SK-N-SH treated with all-trans-retinoic acid at 6 μM for 48 hours (cell line): ENCODE data around the gene NBAS.

Source experiments
- ATAC-seq: fragments of 200-7000 bp; cut with Tn5 transposase; 3 replicates; pipeline ENCODE4 v1.9.1; 2020; ENCODE audit warnings: mild to moderate bottlenecking, moderate library complexity
- ARNTL ChIP-seq: fragments of 450-650 bp; formaldehyde crosslinking; IDR thresholded peaks from 2 replicates; pipeline ENCODE4 v1.5.0; 2020; ENCODE audit warnings: low read depth, mild to moderate bottlenecking, moderate library complexity, borderline replicate concordance
- CSDC2 ChIP-seq: fragments of 250-450 bp; sonication (Bioruptor Pico); IDR thresholded peaks from 2 replicates; pipeline ENCODE4 v1.5.0; 2020; ENCODE audit warnings: mild to moderate bottlenecking, moderate library complexity
- ESRRG ChIP-seq: fragments of 250-450 bp; sonication (Bioruptor Pico); IDR thresholded peaks from 2 replicates; pipeline ENCODE4 v1.6.1; 2021; ENCODE audit warnings: mild to moderate bottlenecking
- GLIS3 ChIP-seq: fragments of 250-450 bp; sonication (Bioruptor Pico); IDR thresholded peaks from 2 replicates; pipeline ENCODE4 v1.5.0; 2020; ENCODE audit warnings: mild to moderate bottlenecking, moderate library complexity
- ISL1 ChIP-seq: fragments of 250-450 bp; sonication (Bioruptor Pico); IDR thresholded peaks from 2 replicates; pipeline ENCODE4 v2.1.2; 2022; ENCODE audit warnings: mild to moderate bottlenecking, moderate library complexity
- OSR1 ChIP-seq: fragments of 250-450 bp; sonication (Bioruptor Pico); IDR thresholded peaks from 2 replicates; pipeline ENCODE4 v1.8.0; 2022; ENCODE audit warnings: moderate library complexity, mild to moderate bottlenecking, inconsistent platforms
- PPARA ChIP-seq: fragments of 250-450 bp; sonication (Bioruptor Pico); IDR thresholded peaks from 2 replicates; pipeline ENCODE4 v1.5.0; 2020; ENCODE audit warnings: mild to moderate bottlenecking, borderline replicate concordance
- RARB ChIP-seq: fragments of 250-450 bp; sonication (Bioruptor Pico); IDR thresholded peaks from 2 replicates; pipeline ENCODE4 v1.8.0; 2021; ENCODE audit warnings: mild to moderate bottlenecking, moderate library complexity
- SNAI2 ChIP-seq: fragments of 250-450 bp; sonication (Bioruptor Pico); IDR thresholded peaks from 2 replicates; pipeline ENCODE4 v1.5.0; 2020; ENCODE audit warnings: mild to moderate bottlenecking, moderate library complexity
- TCF4 ChIP-seq: fragments of 250-450 bp; sonication (Bioruptor Pico); IDR thresholded peaks from 2 replicates; pipeline ENCODE4 v1.8.0; 2021; ENCODE audit warnings: mild to moderate bottlenecking, moderate library complexity, borderline replicate concordance
- ZC3H10 ChIP-seq: fragments of 250-450 bp; sonication (Bioruptor Pico); IDR thresholded peaks from 2 replicates; pipeline ENCODE4 v1.5.1; 2021; ENCODE audit warnings: mild to moderate bottlenecking, moderate library complexity
- ZFP30 ChIP-seq: fragments of 450-650 bp; formaldehyde crosslinking; IDR thresholded peaks from 2 replicates; pipeline ENCODE4 v1.5.0; 2022; ENCODE audit warnings: mild to moderate bottlenecking, moderate library complexity
- ZNF70 ChIP-seq: fragments of 450-650 bp; formaldehyde crosslinking; IDR thresholded peaks from 2 replicates; pipeline ENCODE4 v1.5.0; 2020; ENCODE audit warnings: mild to moderate bottlenecking, moderate library complexity
- ZNF8 ChIP-seq: fragments of 450-650 bp; formaldehyde crosslinking; IDR thresholded peaks from 2 replicates; pipeline ENCODE4 v1.5.0; 2020; ENCODE audit warnings: mild to moderate bottlenecking, moderate library complexity
- TF ChIP-seq, protein P1 (sequence below): fragments of 250-450 bp; sonication (Bioruptor Pico); IDR thresholded peaks from 2 replicates; pipeline ENCODE4 v1.5.0; 2020; ENCODE audit warnings: mild to moderate bottlenecking, moderate library complexity
- TF ChIP-seq, protein P2 (sequence below): fragments of 250-450 bp; sonication (Bioruptor Pico); IDR thresholded peaks from 2 replicates; pipeline ENCODE4 v1.5.1; 2021; ENCODE audit warnings: mild to moderate bottlenecking, moderate library complexity
- TF ChIP-seq, protein P3 (sequence below): fragments of 250-450 bp; sonication (Bioruptor Pico); IDR thresholded peaks from 2 replicates; pipeline ENCODE4 v1.5.1; 2020; ENCODE audit warnings: low read depth, mild to moderate bottlenecking, moderate library complexity
- TF ChIP-seq, protein P4 (sequence below): fragments of 250-450 bp; sonication (Bioruptor Pico); IDR thresholded peaks from 2 replicates; pipeline ENCODE4 v1.8.0; 2020; ENCODE audit warnings: mild to moderate bottlenecking, moderate library complexity, borderline replicate concordance

The NBAS gene

DNA sequence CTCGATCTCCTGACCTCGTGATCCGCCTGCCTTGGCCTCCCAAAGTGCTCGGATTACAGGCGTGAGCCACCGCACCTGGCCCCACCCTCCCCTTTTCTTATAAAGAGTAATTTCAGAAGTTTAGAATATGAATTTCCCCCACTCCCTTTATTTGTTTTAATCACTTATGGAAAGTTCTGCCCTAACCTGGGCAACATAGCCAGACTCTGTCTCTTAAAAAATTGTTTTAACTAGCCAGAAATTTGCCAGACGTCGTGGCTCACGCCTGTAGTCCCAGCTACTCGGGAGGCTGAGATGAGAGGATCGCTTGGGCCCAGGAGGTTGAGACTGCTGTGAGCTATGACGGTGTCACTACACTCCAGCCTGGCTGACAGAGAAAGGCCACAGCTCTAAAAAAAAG, 7.7 kb upstream of the NBAS start:
- no peak for TF ChIP-seq OSR1 (CRISPR knock-in tag)
- TF ChIP-seq ZNF8 = no peak
- no peak for TF ChIP-seq GLIS3
- TF ChIP-seq ESRRG (CRISPR knock-in tag) = no peak
- TF ChIP-seq, protein P1, sequence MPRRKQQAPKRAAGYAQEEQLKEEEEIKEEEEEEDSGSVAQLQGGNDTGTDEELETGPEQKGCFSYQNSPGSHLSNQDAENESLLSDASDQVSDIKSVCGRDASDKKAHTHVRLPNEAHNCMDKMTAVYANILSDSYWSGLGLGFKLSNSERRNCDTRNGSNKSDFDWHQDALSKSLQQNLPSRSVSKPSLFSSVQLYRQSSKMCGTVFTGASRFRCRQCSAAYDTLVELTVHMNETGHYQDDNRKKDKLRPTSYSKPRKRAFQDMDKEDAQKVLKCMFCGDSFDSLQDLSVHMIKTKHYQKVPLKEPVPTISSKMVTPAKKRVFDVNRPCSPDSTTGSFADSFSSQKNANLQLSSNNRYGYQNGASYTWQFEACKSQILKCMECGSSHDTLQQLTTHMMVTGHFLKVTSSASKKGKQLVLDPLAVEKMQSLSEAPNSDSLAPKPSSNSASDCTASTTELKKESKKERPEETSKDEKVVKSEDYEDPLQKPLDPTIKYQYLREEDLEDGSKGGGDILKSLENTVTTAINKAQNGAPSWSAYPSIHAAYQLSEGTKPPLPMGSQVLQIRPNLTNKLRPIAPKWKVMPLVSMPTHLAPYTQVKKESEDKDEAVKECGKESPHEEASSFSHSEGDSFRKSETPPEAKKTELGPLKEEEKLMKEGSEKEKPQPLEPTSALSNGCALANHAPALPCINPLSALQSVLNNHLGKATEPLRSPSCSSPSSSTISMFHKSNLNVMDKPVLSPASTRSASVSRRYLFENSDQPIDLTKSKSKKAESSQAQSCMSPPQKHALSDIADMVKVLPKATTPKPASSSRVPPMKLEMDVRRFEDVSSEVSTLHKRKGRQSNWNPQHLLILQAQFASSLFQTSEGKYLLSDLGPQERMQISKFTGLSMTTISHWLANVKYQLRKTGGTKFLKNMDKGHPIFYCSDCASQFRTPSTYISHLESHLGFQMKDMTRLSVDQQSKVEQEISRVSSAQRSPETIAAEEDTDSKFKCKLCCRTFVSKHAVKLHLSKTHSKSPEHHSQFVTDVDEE (CRISPR knock-in tag) = no peak
- TF ChIP-seq ZFP30 (CRISPR knock-in tag) = no peak
- TF ChIP-seq SNAI2 (CRISPR knock-in tag) = no peak
- TF ChIP-seq, protein P2, sequence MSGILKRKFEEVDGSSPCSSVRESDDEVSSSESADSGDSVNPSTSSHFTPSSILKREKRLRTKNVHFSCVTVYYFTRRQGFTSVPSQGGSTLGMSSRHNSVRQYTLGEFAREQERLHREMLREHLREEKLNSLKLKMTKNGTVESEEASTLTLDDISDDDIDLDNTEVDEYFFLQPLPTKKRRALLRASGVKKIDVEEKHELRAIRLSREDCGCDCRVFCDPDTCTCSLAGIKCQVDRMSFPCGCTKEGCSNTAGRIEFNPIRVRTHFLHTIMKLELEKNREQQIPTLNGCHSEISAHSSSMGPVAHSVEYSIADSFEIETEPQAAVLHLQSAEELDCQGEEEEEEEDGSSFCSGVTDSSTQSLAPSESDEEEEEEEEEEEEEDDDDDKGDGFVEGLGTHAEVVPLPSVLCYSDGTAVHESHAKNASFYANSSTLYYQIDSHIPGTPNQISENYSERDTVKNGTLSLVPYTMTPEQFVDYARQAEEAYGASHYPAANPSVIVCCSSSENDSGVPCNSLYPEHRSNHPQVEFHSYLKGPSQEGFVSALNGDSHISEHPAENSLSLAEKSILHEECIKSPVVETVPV (CRISPR knock-in tag) = no peak
- no peak for TF ChIP-seq CSDC2 (CRISPR knock-in tag)
- TF ChIP-seq ARNTL (CRISPR knock-in tag) = no peak
- TF ChIP-seq PPARA = no peak
- no peak for TF ChIP-seq ZC3H10 (CRISPR knock-in tag)
- TF ChIP-seq, protein P3, sequence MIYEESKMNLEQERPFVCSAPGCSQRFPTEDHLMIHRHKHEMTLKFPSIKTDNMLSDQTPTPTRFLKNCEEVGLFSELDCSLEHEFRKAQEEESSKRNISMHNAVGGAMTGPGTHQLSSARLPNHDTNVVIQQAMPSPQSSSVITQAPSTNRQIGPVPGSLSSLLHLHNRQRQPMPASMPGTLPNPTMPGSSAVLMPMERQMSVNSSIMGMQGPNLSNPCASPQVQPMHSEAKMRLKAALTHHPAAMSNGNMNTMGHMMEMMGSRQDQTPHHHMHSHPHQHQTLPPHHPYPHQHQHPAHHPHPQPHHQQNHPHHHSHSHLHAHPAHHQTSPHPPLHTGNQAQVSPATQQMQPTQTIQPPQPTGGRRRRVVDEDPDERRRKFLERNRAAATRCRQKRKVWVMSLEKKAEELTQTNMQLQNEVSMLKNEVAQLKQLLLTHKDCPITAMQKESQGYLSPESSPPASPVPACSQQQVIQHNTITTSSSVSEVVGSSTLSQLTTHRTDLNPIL (CRISPR knock-in tag) = no peak

DNA sequence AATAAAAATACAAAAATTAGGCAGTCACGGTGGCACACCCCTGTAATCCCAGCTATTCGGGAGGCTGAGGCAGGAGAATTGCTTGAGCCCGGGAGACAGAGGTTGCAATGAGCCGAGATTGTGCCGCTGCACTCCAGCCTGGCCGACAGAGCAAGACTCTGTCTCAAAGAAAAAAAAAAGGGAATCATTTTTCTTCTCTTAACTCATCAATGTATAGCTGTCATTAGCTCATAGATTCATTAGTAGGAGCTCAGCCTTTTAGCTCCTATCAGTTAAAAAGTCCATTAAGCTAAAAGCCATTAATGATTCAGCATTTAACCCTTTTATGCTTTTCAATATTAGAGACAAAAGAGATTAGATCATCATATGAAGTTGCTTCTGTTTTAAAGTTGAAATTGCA, 5.8 kb upstream of the NBAS start:
- ATAC-seq = no peak
- TF ChIP-seq, protein P1 (CRISPR knock-in tag) = no peak
- no peak for TF ChIP-seq SNAI2 (CRISPR knock-in tag)
- TF ChIP-seq ZNF8 = no peak
- no peak for TF ChIP-seq ZC3H10 (CRISPR knock-in tag)
- TF ChIP-seq, protein P4, sequence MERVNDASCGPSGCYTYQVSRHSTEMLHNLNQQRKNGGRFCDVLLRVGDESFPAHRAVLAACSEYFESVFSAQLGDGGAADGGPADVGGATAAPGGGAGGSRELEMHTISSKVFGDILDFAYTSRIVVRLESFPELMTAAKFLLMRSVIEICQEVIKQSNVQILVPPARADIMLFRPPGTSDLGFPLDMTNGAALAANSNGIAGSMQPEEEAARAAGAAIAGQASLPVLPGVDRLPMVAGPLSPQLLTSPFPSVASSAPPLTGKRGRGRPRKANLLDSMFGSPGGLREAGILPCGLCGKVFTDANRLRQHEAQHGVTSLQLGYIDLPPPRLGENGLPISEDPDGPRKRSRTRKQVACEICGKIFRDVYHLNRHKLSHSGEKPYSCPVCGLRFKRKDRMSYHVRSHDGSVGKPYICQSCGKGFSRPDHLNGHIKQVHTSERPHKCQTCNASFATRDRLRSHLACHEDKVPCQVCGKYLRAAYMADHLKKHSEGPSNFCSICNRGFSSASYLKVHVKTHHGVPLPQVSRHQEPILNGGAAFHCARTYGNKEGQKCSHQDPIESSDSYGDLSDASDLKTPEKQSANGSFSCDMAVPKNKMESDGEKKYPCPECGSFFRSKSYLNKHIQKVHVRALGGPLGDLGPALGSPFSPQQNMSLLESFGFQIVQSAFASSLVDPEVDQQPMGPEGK (CRISPR knock-in tag) = no peak
- TF ChIP-seq ZNF70 (CRISPR knock-in tag) = no peak
- no peak for TF ChIP-seq ZFP30 (CRISPR knock-in tag)
- no peak for TF ChIP-seq TCF4
- no peak for TF ChIP-seq PPARA
- TF ChIP-seq OSR1 (CRISPR knock-in tag) = no peak
- no peak for TF ChIP-seq GLIS3
- TF ChIP-seq ISL1 (CRISPR knock-in tag) = no peak
- no peak for TF ChIP-seq ESRRG (CRISPR knock-in tag)
- TF ChIP-seq, protein P3 (CRISPR knock-in tag) = no peak
- no peak for TF ChIP-seq RARB (CRISPR knock-in tag)

More for the DNA sequence above, 7.7 kb upstream of the NBAS start:
- ATAC-seq = no peak
